Parathyroid adenoma (tissue), 2 donors: ENCODE measurements around the gene NUP88.

Source experiments
- H2AFZ ChIP-seq: fragments of 300-600 bp; sonication (generic); one replicate; pipeline ENCODE4 v1.7.0; 2017; ENCODE audit warnings: antibody characterized with exemption, mild to moderate bottlenecking
- H3K27ac ChIP-seq: fragments of 300-600 bp; sonication (generic); one replicate; pipeline ENCODE4 v1.7.0; 2017
- H3K27me3 ChIP-seq: fragments of 300-600 bp; sonication (generic); one replicate; pipeline ENCODE4 v1.7.0; 2017; ENCODE audit warnings: low read length; ENCODE audit not compliant: control insufficient read depth, insufficient read depth
- H3K36me3 ChIP-seq: fragments of 300-600 bp; sonication (generic); one replicate; pipeline ENCODE4 v1.7.0; 2017; ENCODE audit warnings: low read length; ENCODE audit not compliant: control insufficient read depth, insufficient read depth
- H3K4me1 ChIP-seq: fragments of 300-600 bp; sonication (generic); one replicate; pipeline ENCODE4 v1.7.0; 2017; ENCODE audit warnings: control low read depth
- H3K4me2 ChIP-seq: fragments of 300-600 bp; sonication (generic); one replicate; pipeline ENCODE4 v1.7.0; 2017; ENCODE audit warnings: low read length
- H3K4me3 ChIP-seq: fragments of 300-600 bp; sonication (generic); one replicate; pipeline ENCODE4 v1.7.0; 2017; ENCODE audit warnings: low read depth, low read length
- H3K79me2 ChIP-seq: fragments of 300-600 bp; sonication (generic); one replicate; pipeline ENCODE4 v1.7.0; 2017; ENCODE audit warnings: control low read depth
- H3K9ac ChIP-seq: fragments of 300-600 bp; sonication (generic); one replicate; pipeline ENCODE4 v1.7.0; 2017; ENCODE audit warnings: mild to moderate bottlenecking
- H3K9me3 ChIP-seq: fragments of 300-600 bp; sonication (generic); one replicate; pipeline ENCODE4 v1.7.0; 2017; ENCODE audit warnings: low read length; ENCODE audit not compliant: control insufficient read depth
- TF ChIP-seq, protein P1 (sequence below): fragments of 300-600 bp; sonication (generic); IDR thresholded peaks from one replicate; pipeline ENCODE4 v1.7.0; 2017; ENCODE audit warnings: antibody characterized with exemption, mild to moderate bottlenecking
- donor health status: primary hyperparathyroidism.

The NUP88 gene

GRCh38 chr17:5391678-5392077, 27.8 kb downstream of the NUP88 start:
- TF ChIP-seq, protein P1, sequence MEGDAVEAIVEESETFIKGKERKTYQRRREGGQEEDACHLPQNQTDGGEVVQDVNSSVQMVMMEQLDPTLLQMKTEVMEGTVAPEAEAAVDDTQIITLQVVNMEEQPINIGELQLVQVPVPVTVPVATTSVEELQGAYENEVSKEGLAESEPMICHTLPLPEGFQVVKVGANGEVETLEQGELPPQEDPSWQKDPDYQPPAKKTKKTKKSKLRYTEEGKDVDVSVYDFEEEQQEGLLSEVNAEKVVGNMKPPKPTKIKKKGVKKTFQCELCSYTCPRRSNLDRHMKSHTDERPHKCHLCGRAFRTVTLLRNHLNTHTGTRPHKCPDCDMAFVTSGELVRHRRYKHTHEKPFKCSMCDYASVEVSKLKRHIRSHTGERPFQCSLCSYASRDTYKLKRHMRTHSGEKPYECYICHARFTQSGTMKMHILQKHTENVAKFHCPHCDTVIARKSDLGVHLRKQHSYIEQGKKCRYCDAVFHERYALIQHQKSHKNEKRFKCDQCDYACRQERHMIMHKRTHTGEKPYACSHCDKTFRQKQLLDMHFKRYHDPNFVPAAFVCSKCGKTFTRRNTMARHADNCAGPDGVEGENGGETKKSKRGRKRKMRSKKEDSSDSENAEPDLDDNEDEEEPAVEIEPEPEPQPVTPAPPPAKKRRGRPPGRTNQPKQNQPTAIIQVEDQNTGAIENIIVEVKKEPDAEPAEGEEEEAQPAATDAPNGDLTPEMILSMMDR: no peak
- Histone ChIP-seq H3K27ac (no peak overlapping the region), H3K4me3 (no peak overlapping the region), H3K4me2 (no peak overlapping the region), H3K9ac (no peak overlapping the region), H3K79me2 (no peaks in the 10 kb centered on the region), H3K36me3 (no peaks in the 10 kb centered on the region), H3K4me1 (peaks cover 5% of the 10 kb centered on the region), H3K27me3 (no peaks in the 10 kb centered on the region), H3K9me3 (no peaks in the 10 kb centered on the region), H2AFZ (no peak overlapping the region)

DNA sequence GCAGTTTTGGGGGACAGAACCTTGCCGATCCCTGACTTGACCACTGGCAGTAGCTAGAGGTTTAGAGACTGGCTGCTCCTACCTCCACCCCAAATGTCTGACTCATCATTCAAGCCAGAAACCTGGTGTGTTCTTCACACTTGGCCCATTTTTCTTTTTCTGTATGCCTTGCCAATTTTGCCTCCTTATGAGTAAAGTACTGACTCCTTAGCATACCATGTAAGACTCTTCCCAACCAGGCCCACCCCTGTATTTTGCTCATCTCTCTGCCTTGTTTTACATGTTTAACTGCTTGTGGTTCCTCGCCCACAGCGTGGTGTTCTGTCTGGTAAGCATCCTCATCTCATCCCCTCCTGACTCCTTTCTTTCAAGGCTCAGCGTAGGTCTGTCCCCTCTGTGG, 37.9 kb downstream of the NUP88 start:
- no peaks in the 10 kb centered on the region for H3K79me2 ChIP-seq
- H3K4me3 ChIP-seq: no peak overlapping the region
- peaks cover 2% of the 10 kb centered on the region for H3K4me1 ChIP-seq
- no peak overlapping the region for H2AFZ ChIP-seq
- TF ChIP-seq, protein P1: no peak
- no peaks in the 10 kb centered on the region for H3K36me3 ChIP-seq
- no peak overlapping the region for H3K27ac ChIP-seq
- no peaks in the 10 kb centered on the region for H3K9me3 ChIP-seq
- no peaks in the 10 kb centered on the region for H3K27me3 ChIP-seq
- no peak overlapping the region for H3K9ac ChIP-seq
- H3K4me2 ChIP-seq: no peak overlapping the region

GRCh38 chr17:5380491-5381135, 38.8 kb downstream of the NUP88 start:
- H3K79me2 ChIP-seq: no peaks in the 10 kb centered on the region
- no peak overlapping the region for H3K4me2 ChIP-seq
- TF ChIP-seq, protein P1: no peak
- H3K9me3 ChIP-seq: no peaks in the 10 kb centered on the region
- no peak overlapping the region for H3K9ac ChIP-seq
- no peaks in the 10 kb centered on the region for H3K36me3 ChIP-seq
- no peak overlapping the region for H2AFZ ChIP-seq
- H3K4me3 ChIP-seq: no peak overlapping the region
- H3K27me3 ChIP-seq: no peaks in the 10 kb centered on the region
- H3K4me1 ChIP-seq: peaks cover 2% of the 10 kb centered on the region
- no peak overlapping the region for H3K27ac ChIP-seq

DNA sequence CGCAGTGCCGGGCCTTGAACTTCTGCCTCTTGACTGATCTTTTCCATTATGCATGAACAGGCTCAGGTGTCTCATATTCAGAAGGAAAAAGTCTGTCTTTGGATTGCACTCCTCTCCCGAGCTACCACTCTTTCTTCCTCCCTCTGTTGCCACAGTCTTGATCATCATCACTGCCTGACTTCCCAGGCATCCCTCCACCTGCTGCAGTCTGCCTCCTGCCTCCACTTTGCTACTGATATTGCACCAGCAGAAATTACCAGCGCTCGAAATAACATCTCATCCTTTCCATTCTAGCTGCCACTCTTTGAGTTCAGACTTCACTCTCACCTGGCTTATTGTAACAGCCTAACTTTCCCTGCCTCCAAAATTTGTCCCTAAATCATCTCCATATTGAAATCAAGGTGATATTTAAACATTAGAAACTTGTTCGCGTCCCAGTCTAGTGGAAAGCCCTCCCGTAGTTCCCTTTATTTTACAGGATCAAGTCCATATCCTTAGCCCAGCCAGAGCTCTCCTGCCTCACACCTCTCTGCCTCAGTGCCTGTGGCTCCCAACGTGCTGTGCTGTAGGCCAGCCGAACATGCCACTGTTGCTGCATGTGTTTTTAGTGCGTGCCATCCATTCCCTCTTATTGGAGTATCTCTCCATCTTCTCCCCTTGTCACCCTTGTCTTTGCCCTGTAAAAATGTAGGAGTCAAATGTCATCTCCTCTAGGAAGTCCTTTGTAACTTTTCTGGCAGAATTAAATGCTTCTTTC, 39.9 kb downstream of the NUP88 start:
- Histone ChIP-seq H3K4me3 (no peak overlapping the region), H3K36me3 (no peaks in the 10 kb centered on the region), H3K4me2 (no peak overlapping the region), H2AFZ (no peak overlapping the region), H3K79me2 (no peaks in the 10 kb centered on the region), H3K9me3 (no peaks in the 10 kb centered on the region), H3K9ac (no peak overlapping the region), H3K27me3 (no peaks in the 10 kb centered on the region), H3K27ac (peak overlapping the region; percentile 20), H3K4me1 (peaks cover 9% of the 10 kb centered on the region)
- TF ChIP-seq, protein P1: no peak
